ENCODE data around the gene IFT122. TPM values are rescaled to one million over a fixed set of nuclear protein-coding genes. Genes with fewer than 3 reads are reported as not detected.
"Not testable (repeated sequence)": the region's sequence is repeated elsewhere in the genome, so short reads cannot be mapped to it uniquely, and the experiment has no call there.

Gene IFT122
- total RNA-seq, 6 experiments from 2014 or later, result 7.1 to 16.8 (median 11.5) TPM

DNA sequence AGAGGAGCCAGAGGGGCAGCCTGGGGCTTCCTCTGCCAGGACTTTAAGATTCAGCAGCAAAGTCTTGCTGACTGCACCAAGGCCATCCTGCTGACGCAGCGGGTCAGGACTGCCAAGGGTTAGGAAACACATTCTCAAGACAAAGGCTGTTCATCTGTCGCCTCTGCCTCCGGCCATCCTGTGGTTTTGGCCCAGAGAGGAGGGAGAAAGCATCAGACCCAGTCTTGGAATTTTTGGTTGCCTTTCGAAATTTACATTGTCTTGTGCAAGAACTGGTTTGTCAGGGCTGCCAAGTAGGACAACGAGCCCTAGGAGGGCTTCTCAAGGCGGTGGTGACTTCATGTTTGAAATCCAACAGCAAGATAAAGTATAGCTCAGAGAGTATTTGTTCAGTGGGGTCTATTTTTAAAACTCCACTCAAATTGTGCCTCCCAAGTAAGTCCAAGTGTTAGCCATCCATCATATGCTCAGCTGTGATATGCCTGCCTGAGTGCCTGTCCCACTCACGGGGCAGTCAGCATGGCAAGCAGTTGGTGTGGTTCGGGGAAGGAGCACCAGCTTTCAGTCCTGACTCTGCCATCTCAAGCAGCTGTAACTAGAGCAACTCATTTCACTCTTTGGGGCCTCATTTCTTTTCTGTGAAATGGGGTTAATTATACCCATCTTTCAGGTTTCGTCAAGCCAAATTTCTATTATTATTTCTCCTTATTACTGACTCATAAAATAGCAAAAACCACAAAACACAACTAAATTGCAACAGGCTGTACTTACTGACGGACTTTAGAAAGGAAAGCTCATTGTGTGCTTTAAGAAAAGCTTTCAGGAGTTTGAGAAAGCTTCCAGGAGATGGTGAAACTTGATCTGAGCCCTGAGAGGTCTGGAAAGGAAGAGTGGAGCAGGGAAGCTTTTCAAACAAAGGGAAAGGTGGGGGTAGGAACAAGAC, 46.0 kb downstream of the IFT122 start:
- H3K9me3 ChIP-seq, result no peaks in the 10 kb centered on the region
- intact Hi-C loops (cut with DNase I), result loop anchor here (10.0 kb wide), 1 partner anchor 129 kb away; no protein-coding TSS in a partner anchor
- TF ChIP-seq, protein P1, sequence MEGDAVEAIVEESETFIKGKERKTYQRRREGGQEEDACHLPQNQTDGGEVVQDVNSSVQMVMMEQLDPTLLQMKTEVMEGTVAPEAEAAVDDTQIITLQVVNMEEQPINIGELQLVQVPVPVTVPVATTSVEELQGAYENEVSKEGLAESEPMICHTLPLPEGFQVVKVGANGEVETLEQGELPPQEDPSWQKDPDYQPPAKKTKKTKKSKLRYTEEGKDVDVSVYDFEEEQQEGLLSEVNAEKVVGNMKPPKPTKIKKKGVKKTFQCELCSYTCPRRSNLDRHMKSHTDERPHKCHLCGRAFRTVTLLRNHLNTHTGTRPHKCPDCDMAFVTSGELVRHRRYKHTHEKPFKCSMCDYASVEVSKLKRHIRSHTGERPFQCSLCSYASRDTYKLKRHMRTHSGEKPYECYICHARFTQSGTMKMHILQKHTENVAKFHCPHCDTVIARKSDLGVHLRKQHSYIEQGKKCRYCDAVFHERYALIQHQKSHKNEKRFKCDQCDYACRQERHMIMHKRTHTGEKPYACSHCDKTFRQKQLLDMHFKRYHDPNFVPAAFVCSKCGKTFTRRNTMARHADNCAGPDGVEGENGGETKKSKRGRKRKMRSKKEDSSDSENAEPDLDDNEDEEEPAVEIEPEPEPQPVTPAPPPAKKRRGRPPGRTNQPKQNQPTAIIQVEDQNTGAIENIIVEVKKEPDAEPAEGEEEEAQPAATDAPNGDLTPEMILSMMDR (IDR thresholded peaks at IDR 0.05), result no peak
- TF ChIP-seq POLR2A (IDR thresholded peaks at IDR 0.05), result no peak
- H3K4me3 ChIP-seq, result no peak overlapping the region
- H3K4me1 ChIP-seq, result peaks cover 0 to 20% (median 4%) of the 10 kb centered on the region in 4 donors
- DNase-seq (peak; percentile 68 to 81 (median 78)), ATAC-seq (peak; percentile 45 to 67 (median 61))
- H3K27me3 ChIP-seq, result no peaks in the 10 kb centered on the region
- no peaks in the 10 kb centered on the region for H3K36me3 ChIP-seq
- WGBS (ENCODE audit: insufficient coverage, low coverage, low lambda C conversion rate, missing lambda C conversion rate), result 50% methylated on average over 8 of the region's 11 CpGs
- peak overlapping the region in 2 of 3 donors; percentile 14 to 58 for H3K27ac ChIP-seq

DNA sequence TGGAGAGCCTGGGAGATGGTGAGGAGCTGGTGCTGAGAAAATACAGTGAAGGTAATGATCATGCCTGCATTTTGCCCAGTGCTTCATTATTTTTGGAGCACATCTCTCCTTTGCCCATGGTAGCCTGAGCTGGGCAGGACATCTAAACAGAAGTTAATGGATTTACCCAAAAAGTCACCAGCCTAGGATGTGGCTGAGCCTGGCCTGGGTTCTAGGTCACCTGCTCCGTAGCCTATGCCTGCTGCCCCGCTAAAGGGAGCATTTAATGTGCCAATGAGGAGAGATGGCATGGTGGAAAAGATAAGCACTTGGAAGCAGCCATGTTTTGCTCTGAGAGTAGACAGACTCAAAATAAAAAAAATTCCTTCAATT, 46.6 kb downstream of the IFT122 start:
- H3K27ac ChIP-seq, result peak overlapping the region; percentile 0 to 58 (median 33)
- intact Hi-C loops (cut with DNase I), result loop anchor here (10.0 kb wide), 1 partner anchor 128 kb away; no protein-coding TSS in a partner anchor
- no peaks in the 10 kb centered on the region for H3K36me3 ChIP-seq
- peaks cover 0 to 22% (median 4%) of the 10 kb centered on the region in 4 donors for H3K4me1 ChIP-seq
- ATAC-seq (no peak), DNase-seq (no peak)
- no peaks in the 10 kb centered on the region for H3K9me3 ChIP-seq
- no peak for TF ChIP-seq POLR2A (IDR thresholded peaks at IDR 0.05)
- TF ChIP-seq, protein P1 (IDR thresholded peaks at IDR 0.05), result no peak
- no peak overlapping the region for H3K4me3 ChIP-seq
- WGBS (ENCODE audit: insufficient coverage, low coverage, low lambda C conversion rate, missing lambda C conversion rate), result no CpG with 5 or more reads among the region's 2 CpGs
- no peaks in the 10 kb centered on the region for H3K27me3 ChIP-seq

DNA sequence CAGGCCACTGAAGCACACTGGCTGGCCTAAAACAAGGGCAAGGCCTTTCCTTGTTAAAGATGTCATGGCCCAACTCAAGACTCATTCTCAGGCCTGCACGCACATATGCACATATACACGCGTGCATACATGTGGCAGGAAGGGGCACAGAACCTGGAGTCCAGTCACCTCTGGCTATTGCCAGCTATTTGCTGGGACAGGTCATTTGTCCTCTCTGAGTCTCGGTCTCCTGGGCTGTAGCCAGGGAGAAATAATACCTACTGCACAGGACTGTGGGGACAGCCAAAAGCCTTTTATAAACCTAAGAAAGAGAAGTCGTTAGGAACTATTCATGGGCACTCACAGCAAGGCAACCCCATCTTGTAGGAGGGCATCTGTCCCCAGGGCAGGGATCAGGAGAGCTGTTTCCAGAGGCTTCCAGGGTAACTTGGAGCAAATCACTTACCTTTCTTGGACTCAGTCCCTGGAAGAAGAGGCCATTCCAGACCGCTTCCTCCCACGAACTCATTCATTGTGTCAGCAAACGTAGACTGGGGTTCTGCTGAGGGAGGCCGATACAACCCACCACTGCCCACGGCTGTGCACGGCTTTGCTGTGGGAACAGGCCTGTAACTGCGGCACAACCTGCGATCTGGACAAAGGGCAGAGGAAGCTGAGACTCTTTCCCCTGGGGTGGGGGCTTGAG, 47.3 kb downstream of the IFT122 start:
- no peaks in the 10 kb centered on the region for H3K27me3 ChIP-seq
- H3K4me3 ChIP-seq, result no peak overlapping the region
- peaks cover 0 to 22% (median 4%) of the 10 kb centered on the region in 4 donors for H3K4me1 ChIP-seq
- DNase-seq (no peak), ATAC-seq (peak in 2 of 4 donors; percentile 21 to 23)
- H3K36me3 ChIP-seq, result peaks cover 0 to 4% (median 0%) of the 10 kb centered on the region in 4 donors
- intact Hi-C loops (cut with DNase I), result loop anchor here (10.0 kb wide), 1 partner anchor 127 kb away; no protein-coding TSS in a partner anchor
- no peak for TF ChIP-seq POLR2A (IDR thresholded peaks at IDR 0.05)
- TF ChIP-seq, protein P1 (IDR thresholded peaks at IDR 0.05), result no peak
- H3K9me3 ChIP-seq, result no peaks in the 10 kb centered on the region
- peak overlapping the region in 1 of 3 donors; percentile 33 for H3K27ac ChIP-seq
- WGBS (ENCODE audit: insufficient coverage, low coverage, low lambda C conversion rate, missing lambda C conversion rate), result 54% methylated on average over 5 of the region's 13 CpGs

GRCh38 chr3:129487868-129488335, 47.9 kb downstream of the IFT122 start:
- 75% methylated on average over 1 of the region's 4 CpGs for WGBS (ENCODE audit: insufficient coverage, low coverage, low lambda C conversion rate, missing lambda C conversion rate)
- H3K9me3 ChIP-seq, H3K36me3 ChIP-seq, ATAC-seq, DNase-seq, H3K27ac ChIP-seq, H3K27me3 ChIP-seq, H3K4me3 ChIP-seq: not testable (repeated sequence)
- peaks cover 0 to 22% (median 4%) of the 10 kb centered on the region in 4 donors for H3K4me1 ChIP-seq
- intact Hi-C loops (cut with DNase I), result loop anchor here (10.0 kb wide), 1 partner anchor 127 kb away; no protein-coding TSS in a partner anchor

DNA sequence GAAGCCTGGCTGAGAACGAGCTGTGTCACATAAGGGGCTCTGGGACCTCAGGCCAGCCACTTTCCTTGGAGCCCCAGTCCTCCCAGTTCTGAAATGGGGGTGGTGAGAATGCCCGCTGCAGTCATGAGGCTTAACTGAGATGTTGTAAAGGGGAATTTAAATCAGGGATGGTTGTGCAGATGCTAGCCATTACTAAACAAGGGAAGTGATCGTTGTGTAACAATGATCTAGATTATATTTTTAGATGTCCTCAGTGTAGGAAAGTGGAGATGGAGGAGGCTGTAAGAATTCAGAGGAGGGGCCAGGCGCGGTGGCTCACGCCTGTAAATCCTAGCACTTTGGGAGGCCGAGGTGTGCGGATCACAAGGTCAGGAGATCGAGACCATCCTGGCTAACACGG, 49.2 kb downstream of the IFT122 start:
- WGBS (ENCODE audit: insufficient coverage, low coverage, low lambda C conversion rate, missing lambda C conversion rate), result 85% methylated on average over 10 of the region's 10 CpGs
- not testable (repeated sequence) for H3K27ac ChIP-seq, ATAC-seq, H3K36me3 ChIP-seq, H3K27me3 ChIP-seq, H3K9me3 ChIP-seq, H3K4me3 ChIP-seq, DNase-seq
- H3K4me1 ChIP-seq, result peaks cover 0 to 22% (median 4%) of the 10 kb centered on the region in 4 donors
- intact Hi-C loops (cut with DNase I), result loop anchor here (10.0 kb wide), 1 partner anchor 126 kb away; no protein-coding TSS in a partner anchor

All from right lobe of liver (tissue), 6 donors.